CD4-positive, alpha-beta T cell treated with Interleukin-10 for 1 hour (primary cell): ENCODE results near the gene KIAA1671.

Experiments
- DNase-seq: peaks from one replicate; pipeline ENCODE4 v3.0.0-alpha.2; 2020

The KIAA1671 gene

GRCh38 chr22:25016311-25016710 lies 63.8 kb downstream of the KIAA1671 start:
- no peak for DNase-seq

GRCh38 chr22:25018009-25018408 lies 65.5 kb downstream of the KIAA1671 start:
- no peak for DNase-seq

- DNase-seq, result no peak
These were observed 67.1 kb downstream of the KIAA1671 start for GRCh38 chr22:25019427-25020184.

- DNase-seq, result no peak
These were observed 68.9 kb downstream of the KIAA1671 start for GRCh38 chr22:25021409-25021808.

GRCh38 chr22:25021976-25022711 lies 69.6 kb downstream of the KIAA1671 start:
- no peak for DNase-seq

- DNase-seq, result no peak
These were observed 71.4 kb downstream of the KIAA1671 start for GRCh38 chr22:25023879-25024278.

- no peak for DNase-seq
These were observed 72.4 kb downstream of the KIAA1671 start for GRCh38 chr22:25024895-25025294.

GRCh38 chr22:25025491-25026400 lies 73.2 kb downstream of the KIAA1671 start:
- no peak for DNase-seq

GRCh38 chr22:25027043-25027906 lies 74.8 kb downstream of the KIAA1671 start:
- no peak for DNase-seq

- DNase-seq, result no peak
These were observed 75.7 kb downstream of the KIAA1671 start for GRCh38 chr22:25027959-25028840.

GRCh38 chr22:25028841-25029141 lies 76.3 kb downstream of the KIAA1671 start:
- no peak for DNase-seq

- no peak for DNase-seq
These were observed 76.7 kb downstream of the KIAA1671 start for GRCh38 chr22:25029181-25029580.

- DNase-seq, result no peak
These were observed 78.1 kb downstream of the KIAA1671 start for GRCh38 chr22:25030636-25031035.

GRCh38 chr22:25032066-25032465 lies 79.5 kb downstream of the KIAA1671 start:
- no peak for DNase-seq

- DNase-seq, result no peak
These were observed 83.2 kb downstream of the KIAA1671 start for GRCh38 chr22:25035715-25036114.

GRCh38 chr22:25038239-25038638 lies 85.7 kb downstream of the KIAA1671 start:
- DNase-seq, result no peak

- no peak for DNase-seq
These were observed 86.3 kb downstream of the KIAA1671 start for GRCh38 chr22:25038771-25039170.

GRCh38 chr22:25039255-25039654 lies 86.7 kb downstream of the KIAA1671 start:
- DNase-seq, result no peak

- no peak for DNase-seq
These were observed 87.2 kb downstream of the KIAA1671 start for GRCh38 chr22:25039754-25040153.

- no peak for DNase-seq
These were observed 92.6 kb downstream of the KIAA1671 start for GRCh38 chr22:25045159-25045558.

GRCh38 chr22:25048071-25048470 lies 95.6 kb downstream of the KIAA1671 start:
- no peak for DNase-seq
